ENCODE data around the gene NDUFS3.

Gene NDUFS3

DNA sequence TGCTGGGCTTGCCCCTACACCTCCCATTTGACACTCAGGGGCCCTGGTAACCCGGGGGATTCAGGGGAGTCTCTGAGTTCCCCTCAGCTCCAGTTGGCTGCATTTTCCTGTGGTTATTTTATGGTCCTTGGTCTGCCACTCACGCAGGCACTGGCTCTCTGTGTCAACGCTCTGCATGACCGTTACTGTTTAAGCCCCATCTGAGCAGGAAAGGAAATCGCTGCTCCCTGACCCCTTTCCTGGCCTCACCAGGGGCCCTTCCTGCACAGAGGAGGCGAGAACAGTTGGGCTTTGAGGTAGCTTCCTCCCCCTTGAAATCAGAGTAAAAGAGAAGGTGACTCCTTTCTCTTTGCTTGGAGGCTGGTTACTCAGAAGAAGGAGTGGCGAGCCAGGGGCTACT, 12.9 kb downstream of the NDUFS3 start:
- DNase-seq (ENCODE audit: low read depth): no peak

DNA sequence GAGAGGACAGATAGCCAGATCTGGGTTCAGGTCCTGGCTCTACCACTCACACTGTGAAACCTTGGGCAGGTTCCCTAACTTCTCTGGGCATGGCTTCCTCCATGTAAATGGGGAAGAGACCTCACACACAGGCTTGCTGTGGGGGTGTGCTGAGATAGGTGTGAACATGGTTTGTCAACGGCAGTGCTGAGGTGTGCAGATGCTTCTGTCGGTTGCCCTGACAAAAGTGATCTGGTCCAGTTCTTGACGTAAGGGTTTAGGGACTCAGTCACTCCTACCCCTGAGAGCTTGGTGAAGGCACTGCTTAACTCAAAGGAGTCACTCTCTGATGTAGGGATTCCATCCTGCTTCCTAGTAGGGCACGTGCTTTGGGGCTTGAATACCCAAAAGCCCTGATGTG, 13.4 kb downstream of the NDUFS3 start:
- DNase-seq (ENCODE audit: low read depth): no peak

DNA sequence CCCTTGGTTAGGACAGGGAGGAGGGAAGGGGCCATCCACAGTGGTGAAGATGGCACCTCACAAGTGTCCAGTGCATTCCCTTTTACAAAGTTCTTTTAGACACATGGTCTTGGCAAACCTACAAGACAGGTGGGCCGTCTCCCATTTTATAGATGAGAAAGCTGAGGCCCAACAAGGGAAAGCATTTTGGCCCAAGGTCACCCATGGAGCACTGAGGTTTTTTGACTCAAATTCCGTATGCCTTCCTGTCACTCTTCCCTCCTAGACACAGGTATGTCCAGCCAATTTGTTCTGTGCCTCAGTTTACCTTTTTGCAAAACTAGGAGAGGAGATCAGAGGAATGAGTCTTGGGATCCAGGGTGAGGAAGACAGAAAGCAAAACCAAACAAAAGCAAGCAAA, 14.1 kb downstream of the NDUFS3 start:
- no peak for DNase-seq (ENCODE audit: low read depth)

DNA sequence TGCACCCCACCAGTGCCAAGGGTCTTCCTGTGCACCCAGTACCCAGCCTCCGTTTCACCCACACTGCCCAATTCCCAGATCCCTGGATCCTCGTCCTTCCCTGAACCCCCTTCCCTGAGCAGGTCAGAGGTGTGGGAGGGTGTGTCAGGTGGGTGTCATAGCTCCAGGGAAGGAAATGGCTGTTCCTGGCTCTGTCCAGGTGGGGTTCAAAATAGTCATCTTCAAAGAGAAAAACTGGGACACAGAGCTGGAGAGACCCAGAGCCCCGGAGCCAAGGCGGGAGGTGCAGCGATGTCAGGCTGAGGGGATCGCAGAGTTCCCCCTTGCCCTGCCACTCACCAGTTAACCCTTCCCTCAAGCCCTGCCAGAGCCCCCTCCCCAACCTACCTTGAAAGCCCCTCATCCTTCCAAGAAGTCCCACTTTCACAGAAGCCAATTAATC, 14.6 kb downstream of the NDUFS3 start:
- DNase-seq (ENCODE audit: low read depth): no peak

DNA sequence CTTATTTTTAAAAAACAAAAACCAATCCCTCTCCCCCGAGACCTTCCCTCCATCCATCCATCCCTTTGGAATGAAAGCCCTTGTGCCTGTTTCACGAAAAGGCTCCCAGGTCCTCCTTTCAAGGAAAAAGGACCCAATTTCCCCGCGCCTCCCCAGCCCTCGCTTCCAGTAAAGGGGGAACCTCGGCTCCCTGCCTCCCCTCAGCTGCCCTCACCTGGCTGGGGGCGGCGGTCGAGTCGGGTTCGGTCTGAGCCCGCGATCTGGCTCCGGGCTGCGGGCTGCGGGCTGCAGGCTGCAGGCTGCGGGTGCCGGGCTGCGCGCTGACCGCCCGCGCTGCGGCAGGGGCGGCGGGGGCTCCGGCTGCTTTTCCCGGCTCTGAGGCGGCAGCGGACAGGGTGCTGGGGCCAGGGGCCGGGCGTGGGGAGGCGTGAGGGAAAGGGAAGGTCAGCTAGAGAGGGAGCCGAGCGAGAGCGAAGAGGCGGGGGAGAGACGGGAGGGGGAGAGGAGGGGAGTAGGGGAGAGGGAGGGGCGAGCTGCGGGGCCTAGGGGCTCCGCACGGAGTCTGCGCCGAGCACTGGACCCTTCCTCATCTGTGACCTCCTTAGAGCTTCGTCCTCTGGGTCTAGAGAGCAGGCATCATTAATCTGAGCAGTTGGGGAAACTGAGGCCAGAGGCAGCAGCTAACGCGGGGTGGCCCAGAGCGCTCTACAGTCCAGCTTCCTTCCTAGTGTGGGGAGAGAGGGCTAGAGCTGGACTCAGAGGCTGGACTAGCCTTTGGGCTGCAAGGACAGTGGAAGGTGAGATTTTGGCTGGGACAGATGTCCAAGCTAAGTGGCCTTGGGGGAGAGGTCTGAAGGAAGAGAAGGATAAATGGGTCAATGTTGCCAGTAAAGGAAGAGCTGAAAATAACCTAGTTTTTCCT, 15.3 kb downstream of the NDUFS3 start, which contains the start of gene C1QTNF4:
TSS of gene C1QTNF4 (minus strand) at position 478 of the 922 bp plus-strand sequence. CDS start 3,601 bp downstream, outside the sequence.
- no peak for DNase-seq (ENCODE audit: low read depth)

DNA sequence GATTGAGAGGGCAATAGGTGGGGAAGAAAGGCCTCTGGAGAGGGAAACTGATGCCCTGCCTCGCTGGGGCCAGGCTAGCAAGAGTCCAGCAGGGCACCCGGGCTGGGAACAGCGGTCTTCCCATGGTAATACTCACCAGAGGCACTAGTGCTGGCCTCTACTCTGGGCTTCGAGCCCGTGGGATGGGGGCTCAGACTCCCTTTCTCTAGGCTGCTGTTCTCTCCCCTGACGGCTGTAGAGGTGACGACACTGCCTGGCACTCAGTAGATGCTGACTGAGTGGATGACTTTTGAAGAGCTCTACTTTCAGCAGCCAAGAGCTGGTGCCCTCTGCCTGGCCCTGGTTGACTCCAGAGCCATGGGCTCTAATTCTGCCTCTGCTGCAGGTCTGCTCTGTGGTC, 16.2 kb downstream of the NDUFS3 start:
- no peak for DNase-seq (ENCODE audit: low read depth)

DNA sequence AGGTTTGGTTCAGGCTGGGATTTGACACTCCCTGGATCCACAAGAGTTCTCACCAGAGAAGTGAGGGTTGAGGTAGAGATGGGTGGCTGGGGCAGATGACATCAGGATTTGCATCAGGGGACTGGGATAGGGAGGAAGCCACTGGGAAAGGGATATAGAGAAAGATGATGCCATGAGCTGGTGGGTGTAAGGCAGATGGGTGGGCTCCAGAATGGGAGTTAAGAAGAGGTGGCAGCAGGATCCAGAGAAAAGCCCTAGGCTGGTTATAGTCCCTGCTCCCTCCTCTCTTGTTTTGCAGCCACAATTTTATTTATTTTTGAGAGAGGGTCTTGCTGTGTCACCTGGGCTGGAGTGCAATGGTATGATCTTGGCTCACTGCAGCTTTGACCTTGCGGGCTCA, 17.1 kb downstream of the NDUFS3 start:
- DNase-seq (ENCODE audit: low read depth): no peak

DNA sequence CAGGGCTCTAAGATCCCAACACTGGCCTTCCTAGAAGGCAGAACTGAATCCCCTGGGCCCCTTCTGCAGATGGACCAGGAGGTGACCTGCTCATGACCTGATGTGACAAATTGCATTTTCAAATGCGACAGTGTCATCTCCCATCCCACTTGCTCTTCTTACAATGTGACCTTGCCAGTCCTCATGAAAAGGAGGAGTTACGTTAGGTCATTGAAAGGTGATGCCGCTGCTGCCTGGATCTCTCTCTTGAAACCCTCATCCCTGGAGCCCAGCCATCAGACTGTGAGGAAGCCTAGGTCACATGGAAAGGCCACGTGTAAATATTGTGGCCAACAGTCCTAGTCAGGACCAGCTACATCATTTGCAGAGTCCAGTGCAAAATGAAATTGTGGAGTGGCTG, 21.0 kb downstream of the NDUFS3 start:
- no peak for DNase-seq (ENCODE audit: low read depth)

DNA sequence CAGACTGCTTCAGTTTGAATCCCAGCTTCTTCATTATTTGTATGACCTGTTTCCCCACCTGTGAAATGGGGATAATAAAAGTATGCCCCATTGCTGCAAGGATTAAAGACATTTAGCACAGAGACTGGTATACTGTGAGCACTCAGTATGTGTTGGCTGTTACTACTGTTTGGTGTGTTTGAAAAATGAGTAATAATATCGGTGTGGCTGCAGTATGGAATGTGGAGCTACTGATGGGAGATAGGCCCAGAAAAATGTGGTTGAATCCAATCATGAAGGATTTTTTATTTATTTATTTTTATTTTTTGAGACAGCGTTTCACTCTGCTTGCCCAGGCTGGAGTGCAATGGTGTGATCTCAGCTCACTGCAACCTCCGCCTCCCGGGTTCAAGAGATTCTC, 24.4 kb downstream of the NDUFS3 start:
- DNase-seq (ENCODE audit: low read depth): no peak

DNA sequence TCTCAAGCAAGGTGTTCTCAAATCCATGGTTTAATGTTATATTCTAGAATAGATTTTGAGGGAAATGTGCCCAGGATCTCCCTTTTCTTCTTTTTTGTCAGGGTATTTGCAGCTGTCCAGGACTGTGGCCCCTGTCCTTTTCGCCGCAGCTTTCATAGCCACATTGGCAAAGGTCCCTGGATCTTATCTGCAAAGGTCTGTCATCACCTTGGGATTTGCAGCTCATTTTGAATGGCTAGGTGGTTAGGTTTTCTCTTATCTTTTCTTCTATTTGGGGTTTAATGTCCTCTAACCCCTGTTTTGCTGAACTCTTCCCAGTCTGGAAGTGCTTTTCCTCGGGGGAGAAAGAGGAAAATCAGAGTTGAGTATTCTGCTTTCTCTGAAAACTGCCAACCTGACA, 27.0 kb downstream of the NDUFS3 start:
- DNase-seq (ENCODE audit: low read depth): no peak

DNA sequence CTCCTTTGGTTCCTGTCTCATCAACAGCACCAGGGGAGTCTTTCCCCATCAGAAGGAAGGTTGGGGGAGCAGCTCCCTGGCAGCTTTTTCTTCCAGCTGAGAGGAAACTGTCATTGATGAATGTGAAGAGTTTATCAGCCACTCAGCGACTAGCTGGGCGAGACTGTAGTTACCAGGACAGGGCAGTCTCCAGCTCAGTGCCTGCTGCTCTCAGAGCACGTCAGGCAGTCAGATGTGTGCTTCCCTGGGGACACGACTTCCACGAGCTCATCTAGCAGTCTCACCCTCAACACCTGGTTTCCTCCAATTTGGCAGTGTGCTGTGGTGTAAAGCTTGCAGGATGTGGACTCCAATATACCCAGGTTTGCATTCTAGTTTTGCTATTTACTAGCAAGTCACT, 27.9 kb downstream of the NDUFS3 start:
- no peak for DNase-seq (ENCODE audit: low read depth)

DNA sequence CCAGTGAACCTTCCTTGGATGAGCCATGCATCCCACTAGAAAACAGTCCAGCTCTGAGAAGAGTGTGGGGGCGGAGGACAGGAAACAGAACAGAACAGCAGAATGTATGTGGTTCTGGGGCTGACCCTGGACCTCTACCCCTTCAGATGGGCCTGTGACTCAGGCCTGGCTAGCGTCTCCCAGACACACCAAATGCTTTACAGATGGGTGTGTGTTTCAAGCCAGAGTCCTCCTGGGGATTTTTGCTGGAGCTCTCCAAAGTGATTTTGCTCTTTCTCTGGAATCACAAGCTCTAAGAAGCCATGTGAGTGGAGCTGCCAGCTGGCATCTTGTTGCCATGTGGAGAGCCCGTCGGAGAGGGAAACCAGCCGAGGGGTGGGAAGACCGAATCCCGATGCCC, 28.5 kb downstream of the NDUFS3 start:
- DNase-seq (ENCODE audit: low read depth): no peak

DNA sequence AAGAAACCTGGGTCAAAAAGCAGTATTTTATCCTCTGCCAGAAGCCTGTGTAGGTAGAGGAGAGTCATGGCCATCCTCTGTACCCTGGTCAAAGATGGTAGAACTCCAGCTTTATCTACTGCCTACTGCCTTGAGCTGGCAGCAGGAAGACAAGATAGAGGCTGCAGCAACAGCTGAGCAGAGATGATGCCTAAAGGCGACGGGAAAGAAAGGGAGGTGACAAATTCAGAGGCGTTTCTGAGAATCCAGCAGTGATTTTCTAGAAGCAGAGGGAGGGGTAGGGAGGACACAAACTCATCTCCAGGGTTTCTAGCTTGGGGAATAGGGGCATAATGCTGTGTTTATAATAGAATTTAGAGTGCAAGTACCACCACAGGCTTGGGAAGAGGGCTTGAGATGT, 30.8 kb downstream of the NDUFS3 start:
- no peak for DNase-seq (ENCODE audit: low read depth)

DNA sequence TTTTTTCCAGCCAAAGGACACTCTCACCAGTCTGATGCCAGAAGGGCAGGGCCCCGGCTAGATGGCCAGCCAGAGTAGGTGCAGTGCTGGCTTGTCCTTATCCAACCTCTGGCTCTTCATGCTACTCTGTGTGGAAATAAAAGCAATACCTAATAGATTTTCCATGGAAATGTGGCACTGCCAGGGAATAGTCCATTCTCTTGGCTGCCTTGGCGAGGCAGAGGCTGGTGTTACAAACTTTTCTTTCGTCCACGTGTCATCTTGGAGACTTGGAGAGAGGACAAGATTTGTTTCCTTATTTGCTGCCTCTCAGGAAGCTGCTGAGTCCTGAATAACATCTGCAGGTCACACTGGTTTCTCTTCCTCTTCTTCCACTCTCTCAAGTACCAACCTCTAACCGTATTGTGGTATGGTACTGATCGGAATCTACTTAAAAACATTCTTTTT, 32.5 kb downstream of the NDUFS3 start:
- DNase-seq (ENCODE audit: low read depth): no peak

DNA sequence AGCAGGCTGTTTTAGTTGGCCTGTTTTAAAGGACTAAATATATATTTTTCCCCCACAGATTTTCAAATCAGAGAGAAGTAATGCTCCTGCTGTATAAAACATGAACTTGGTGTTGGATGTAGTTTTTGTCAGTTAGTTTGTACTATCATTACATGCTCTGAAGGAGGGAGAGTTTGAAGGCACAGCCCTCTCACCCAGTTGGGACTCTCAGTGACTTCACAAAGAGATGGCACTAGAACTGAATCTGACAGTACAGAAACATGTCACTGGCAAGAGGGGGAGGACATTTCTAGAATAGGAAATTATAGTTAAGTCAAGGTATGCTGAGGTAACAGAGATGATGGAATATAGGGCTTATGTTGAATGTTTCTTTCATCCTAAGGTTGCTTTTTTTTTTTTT, 36.4 kb downstream of the NDUFS3 start:
- DNase-seq (ENCODE audit: low read depth): no peak

DNA sequence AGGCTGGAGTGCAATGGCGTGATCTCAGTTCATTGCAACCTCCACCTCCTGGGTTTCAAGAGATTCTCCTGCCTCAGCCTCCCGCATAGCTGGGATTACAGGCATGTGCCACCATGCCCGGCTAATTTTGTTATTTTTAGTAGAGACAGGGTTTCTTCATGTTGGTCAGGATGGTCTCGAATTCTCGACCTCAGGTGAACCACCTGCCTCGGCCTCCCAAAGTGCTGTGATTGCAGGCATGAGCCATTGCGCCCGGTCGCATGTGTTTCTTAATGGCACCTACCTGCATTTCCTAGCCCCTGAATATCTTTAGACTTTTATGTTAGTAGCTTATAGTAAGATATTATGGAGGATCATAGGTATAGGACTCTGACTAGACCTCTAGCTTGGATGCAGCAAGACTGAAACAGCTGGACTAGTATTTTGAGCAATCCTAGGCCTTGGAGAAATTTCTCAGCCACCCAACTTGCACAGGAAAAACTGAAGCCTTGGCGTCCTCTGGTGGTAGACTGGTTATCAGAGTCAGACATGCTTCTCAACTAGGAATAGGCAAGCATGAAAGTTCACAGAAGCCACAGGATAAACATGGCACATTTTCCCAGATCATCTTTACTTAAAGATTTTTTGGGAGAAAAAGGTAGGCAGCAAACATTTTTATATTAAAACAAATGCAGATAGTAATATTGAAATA, 38.0 kb downstream of the NDUFS3 start:
- DNase-seq (ENCODE audit: low read depth): peak; percentile 7

DNA sequence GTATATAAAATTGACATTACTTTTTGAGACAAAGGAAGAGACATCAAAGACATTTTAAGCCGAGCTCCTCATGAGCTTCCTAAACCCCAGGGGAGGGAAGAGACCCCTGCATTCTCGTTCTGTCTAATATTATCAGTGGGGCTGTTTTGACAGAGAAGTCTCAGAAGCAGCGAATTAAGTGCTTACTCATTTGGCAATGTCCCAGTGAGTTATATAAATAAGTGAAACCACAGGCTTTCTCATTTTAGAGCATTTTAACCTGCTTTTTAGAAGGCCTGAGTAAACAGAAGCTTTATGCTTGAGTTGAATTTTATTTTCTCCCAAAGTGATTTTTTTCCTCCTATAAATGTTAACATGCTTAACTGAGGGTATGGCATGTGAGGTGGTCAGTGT, 38.5 kb downstream of the NDUFS3 start:
- no peak for DNase-seq (ENCODE audit: low read depth)

DNA sequence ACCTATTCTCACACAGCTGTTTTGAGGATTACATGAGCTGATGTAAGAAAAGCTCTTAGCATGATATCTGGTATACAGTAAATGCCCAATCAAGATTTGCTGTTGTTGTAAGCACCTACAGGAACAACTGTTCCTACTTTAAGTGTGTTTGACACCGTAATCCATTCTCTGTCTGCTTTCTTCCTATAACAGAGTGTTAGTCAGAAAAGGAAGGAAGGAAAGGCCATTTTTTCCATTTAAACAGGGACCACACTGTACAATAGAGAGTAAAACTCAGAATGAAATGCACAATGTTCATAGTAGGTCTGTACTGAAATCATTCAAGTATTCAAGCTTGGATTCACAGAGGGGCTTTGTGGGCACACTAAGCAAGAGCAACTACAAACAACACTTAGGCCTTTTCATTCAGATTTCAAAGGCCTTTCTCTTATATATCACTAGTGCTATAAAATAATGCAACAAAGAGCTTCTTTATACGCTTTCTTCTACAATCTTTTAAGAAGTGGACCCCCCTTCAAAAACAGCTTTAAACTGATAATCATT, 42.0 kb downstream of the NDUFS3 start:
- DNase-seq (ENCODE audit: low read depth): no peak

DNA sequence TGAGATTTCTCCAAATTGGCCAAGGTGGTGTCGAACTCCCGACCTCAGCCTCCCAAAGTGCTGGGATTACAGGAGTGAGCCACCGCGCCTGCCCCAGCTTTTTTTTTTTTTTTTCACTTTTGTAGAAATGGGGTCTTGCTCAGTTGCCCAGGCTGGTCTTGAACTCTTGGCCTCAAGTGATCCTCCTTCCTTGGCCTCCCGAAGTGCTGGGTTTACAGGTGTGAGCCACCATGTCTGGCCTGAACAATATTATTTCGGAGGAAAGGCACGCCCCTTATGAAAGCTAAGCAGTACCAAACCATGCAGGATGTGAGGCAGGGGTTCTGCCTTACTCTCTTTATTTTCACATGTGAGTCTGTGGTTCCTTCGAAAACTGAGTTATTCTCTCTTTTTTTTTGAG, 47.4 kb downstream of the NDUFS3 start:
- no peak for DNase-seq (ENCODE audit: low read depth)

DNA sequence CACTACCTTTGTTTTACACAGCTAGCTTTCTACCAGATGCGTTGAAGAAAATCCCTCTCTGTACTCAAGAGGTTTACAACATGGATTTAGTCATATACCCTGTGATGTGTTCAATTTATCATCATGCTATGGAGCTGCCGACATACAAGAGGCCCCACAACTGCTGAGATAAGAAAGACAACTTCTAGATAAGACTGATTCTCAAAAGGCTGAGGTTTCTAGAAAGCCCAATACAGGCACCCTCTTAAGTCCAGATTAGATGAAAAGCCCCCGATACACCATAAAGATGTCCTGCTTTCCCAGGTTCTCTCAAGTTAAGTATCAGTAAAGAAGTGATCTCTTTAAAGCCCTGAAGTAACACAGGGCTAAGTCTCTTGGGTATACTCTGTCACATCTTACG, 49.2 kb downstream of the NDUFS3 start:
- no peak for DNase-seq (ENCODE audit: low read depth)

DNA sequence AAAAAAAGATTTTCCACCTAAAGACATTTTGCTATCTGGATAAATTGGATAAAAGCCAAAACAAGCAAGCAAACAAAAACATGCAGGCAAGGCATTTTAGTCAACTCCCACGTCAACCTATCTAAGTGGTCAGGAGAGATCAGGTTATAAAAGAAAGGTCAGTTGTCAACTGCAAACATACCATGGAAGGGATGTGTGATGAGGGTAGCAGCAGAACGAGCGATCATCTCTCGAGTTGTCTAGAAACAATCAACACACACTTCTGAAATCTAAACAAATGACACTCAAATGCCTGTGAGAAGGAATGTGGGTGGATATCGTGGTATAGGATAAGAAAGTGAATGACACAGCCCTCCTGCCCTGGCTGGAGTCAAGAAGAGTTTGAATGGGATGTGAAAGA, 52.6 kb downstream of the NDUFS3 start:
- no peak for DNase-seq (ENCODE audit: low read depth)

Measured in CMK (cell line).